ENCODE data around the gene CELF4.

CELF4 gene

DNA sequence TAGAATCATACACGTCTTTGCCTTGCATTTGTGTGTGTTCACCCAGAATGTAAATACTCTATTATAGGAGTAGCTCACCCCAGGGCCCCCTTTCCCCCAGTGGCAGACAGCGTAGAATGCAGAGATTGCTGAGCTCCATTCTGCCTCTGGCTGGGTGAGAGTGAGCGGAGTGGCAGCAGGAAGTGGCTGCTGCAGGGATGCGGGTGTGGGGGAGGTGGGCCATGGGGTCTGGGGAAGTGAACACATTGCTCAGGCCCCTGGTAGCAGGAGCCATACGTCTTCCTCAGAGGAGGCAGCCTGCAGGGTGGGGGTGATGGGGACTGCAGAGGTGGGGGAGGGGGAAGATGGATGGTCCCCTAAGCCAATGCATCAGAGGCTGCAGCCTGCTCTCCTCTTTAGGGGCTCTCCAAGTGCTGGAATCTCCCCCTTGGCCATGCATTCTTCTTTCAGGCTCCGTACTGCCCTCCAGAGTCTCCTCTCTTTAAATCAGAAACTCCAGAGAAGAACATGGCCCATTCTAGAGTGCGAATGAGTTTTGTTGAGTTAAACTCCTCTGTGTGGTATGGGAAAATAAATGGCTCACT is 72.2 kb downstream of the CELF4 start:
- H3K27ac ChIP-seq (ENCODE audit: low read depth, low read length): no peak overlapping the region
- H3K9me3 ChIP-seq (ENCODE audit: control insufficient read depth in 5 of 5, low read length in 5 of 5): no peaks in the 10 kb centered on the region
- H3K9ac ChIP-seq (ENCODE audit: low read length in 5 of 5): no peak overlapping the region

GRCh38 chr18:37492952-37493351 is 72.6 kb downstream of the CELF4 start:
- H3K9me3 ChIP-seq (ENCODE audit: control insufficient read depth in 5 of 5, low read length in 5 of 5): no peaks in the 10 kb centered on the region
- H3K27me3 ChIP-seq (ENCODE audit: control insufficient read depth in 5 of 5, insufficient read depth in 4 of 5, low read length in 5 of 5): peaks cover 19 to 36% (median 30%) of the 10 kb centered on the region in 5 donors
- H3K4me1 ChIP-seq (ENCODE audit: control insufficient read depth in 5 of 5, insufficient read depth in 5 of 5, low read length in 5 of 5): no peaks in the 10 kb centered on the region
- no peaks in the 10 kb centered on the region for H3K36me3 ChIP-seq (ENCODE audit: control insufficient read depth in 5 of 5, insufficient read depth in 5 of 5, low read length in 5 of 5)
- no peak overlapping the region for H3K27ac ChIP-seq (ENCODE audit: low read depth, low read length)
- no peak overlapping the region for H3K4me3 ChIP-seq (ENCODE audit: low read depth in 1 of 5, low read length in 5 of 5)
- H3K9ac ChIP-seq (ENCODE audit: low read length in 5 of 5): no peak overlapping the region

More for the DNA sequence above, 72.2 kb downstream of the CELF4 start:
- Histone ChIP-seq H3K4me1 (ENCODE audit: control insufficient read depth in 5 of 5, insufficient read depth in 5 of 5, low read length in 5 of 5) (no peaks in the 10 kb centered on the region), H3K4me3 (ENCODE audit: low read depth in 1 of 5, low read length in 5 of 5) (no peak overlapping the region), H3K27me3 (ENCODE audit: control insufficient read depth in 5 of 5, insufficient read depth in 4 of 5, low read length in 5 of 5) (peaks cover 14 to 33% (median 26%) of the 10 kb centered on the region in 5 donors), H3K36me3 (ENCODE audit: control insufficient read depth in 5 of 5, insufficient read depth in 5 of 5, low read length in 5 of 5) (no peaks in the 10 kb centered on the region)

DNA sequence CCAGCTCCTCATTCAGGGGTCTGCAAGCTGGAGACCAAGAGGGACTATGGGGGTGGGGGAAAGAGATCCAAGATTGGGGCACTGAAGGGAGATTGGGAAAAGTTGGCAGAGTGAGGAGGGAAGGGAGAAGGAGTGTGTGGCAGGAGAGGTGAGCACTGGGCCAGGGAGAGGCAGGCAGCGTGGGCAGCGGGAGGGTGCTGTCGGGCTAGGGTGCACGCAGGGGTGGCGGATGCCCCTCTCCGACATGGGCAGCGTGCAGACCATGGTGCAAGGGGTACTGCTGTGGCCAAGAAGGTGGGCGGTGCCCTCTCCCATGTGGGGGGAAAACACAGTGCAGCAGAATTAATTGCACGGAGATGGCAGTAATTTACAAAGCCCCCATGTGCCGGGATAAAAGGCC is 74.1 kb downstream of the CELF4 start:
- Histone ChIP-seq H3K4me1 (ENCODE audit: control insufficient read depth in 5 of 5, insufficient read depth in 5 of 5, low read length in 5 of 5) (no peaks in the 10 kb centered on the region), H3K27me3 (ENCODE audit: control insufficient read depth in 5 of 5, insufficient read depth in 4 of 5, low read length in 5 of 5) (peaks cover 30 to 48% (median 45%) of the 10 kb centered on the region in 5 donors), H3K4me3 (ENCODE audit: low read depth in 1 of 5, low read length in 5 of 5) (no peak overlapping the region), H3K9ac (ENCODE audit: low read length in 5 of 5) (no peak overlapping the region), H3K27ac (ENCODE audit: low read depth, low read length) (no peak overlapping the region), H3K36me3 (ENCODE audit: control insufficient read depth in 5 of 5, insufficient read depth in 5 of 5, low read length in 5 of 5) (no peaks in the 10 kb centered on the region), H3K9me3 (ENCODE audit: control insufficient read depth in 5 of 5, low read length in 5 of 5) (no peaks in the 10 kb centered on the region)

- Histone ChIP-seq H3K4me3 (ENCODE audit: low read depth in 1 of 5, low read length in 5 of 5) (no peak overlapping the region), H3K27me3 (ENCODE audit: control insufficient read depth in 5 of 5, insufficient read depth in 4 of 5, low read length in 5 of 5) (peaks cover 43 to 56% (median 54%) of the 10 kb centered on the region in 5 donors), H3K27ac (ENCODE audit: low read depth, low read length) (no peak overlapping the region)
These were observed 75.6 kb downstream of the CELF4 start for GRCh38 chr18:37489998-37490397.

DNA sequence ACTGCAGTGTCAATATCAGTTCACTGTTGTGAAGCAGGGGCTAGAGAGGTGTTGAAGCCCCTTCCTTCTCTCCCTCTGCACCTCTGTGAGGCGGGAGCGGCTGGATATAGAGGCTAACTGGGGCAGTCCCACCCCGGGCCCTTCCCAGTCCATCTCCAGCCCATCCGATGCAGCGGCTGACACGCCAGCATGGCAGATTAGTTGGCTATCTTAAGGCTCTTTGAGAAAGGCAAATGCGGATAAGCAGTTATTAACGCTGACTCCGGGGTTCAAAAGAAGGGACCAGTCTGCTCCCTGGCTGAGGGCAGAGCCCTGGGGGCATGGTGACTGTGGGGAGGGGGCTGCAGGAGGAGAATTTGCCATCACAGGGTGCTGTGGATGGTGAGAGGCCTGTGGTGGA is 76.6 kb downstream of the CELF4 start:
- Histone ChIP-seq H3K4me3 (ENCODE audit: low read depth in 1 of 5, low read length in 5 of 5) (no peak overlapping the region), H3K27me3 (ENCODE audit: control insufficient read depth in 5 of 5, insufficient read depth in 4 of 5, low read length in 5 of 5) (peaks cover 50 to 62% (median 52%) of the 10 kb centered on the region in 5 donors), H3K9me3 (ENCODE audit: control insufficient read depth in 5 of 5, low read length in 5 of 5) (no peaks in the 10 kb centered on the region), H3K4me1 (ENCODE audit: control insufficient read depth in 5 of 5, insufficient read depth in 5 of 5, low read length in 5 of 5) (peaks cover 0 to 7% (median 5%) of the 10 kb centered on the region in 5 donors), H3K36me3 (ENCODE audit: control insufficient read depth in 5 of 5, insufficient read depth in 5 of 5, low read length in 5 of 5) (no peaks in the 10 kb centered on the region), H3K27ac (ENCODE audit: low read depth, low read length) (no peak overlapping the region), H3K9ac (ENCODE audit: low read length in 5 of 5) (no peak overlapping the region)

More at GRCh38 chr18:37489998-37490397, 75.6 kb downstream of the CELF4 start:
- Histone ChIP-seq H3K9ac (ENCODE audit: low read length in 5 of 5) (no peak overlapping the region), H3K36me3 (ENCODE audit: control insufficient read depth in 5 of 5, insufficient read depth in 5 of 5, low read length in 5 of 5) (no peaks in the 10 kb centered on the region), H3K9me3 (ENCODE audit: control insufficient read depth in 5 of 5, low read length in 5 of 5) (no peaks in the 10 kb centered on the region), H3K4me1 (ENCODE audit: control insufficient read depth in 5 of 5, insufficient read depth in 5 of 5, low read length in 5 of 5) (peaks cover 0 to 7% (median 5%) of the 10 kb centered on the region in 5 donors)

DNA sequence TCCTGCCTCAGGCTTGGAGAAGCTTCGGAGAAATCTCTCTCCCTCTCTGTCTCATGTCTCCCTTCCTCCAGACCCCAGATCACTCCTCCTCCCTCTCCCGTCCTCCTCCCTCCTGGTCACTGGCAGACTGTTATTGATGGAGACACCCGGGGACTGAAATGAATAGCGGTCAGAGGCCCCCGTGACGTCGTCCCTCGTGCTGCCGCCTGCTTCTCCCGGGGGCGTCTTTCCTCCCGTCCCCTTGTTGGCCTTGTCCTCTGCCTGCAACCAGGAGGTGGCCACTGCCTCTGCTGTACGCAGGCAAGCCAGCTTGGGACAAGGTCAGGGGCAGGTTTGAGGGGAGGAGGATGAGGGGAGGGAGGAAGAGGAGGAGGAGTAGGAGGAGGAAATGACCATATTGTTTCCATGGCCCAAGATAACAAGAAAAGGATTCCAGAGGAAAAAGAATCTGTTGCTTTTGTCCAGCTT is 78.2 kb downstream of the CELF4 start:
- Histone ChIP-seq H3K36me3 (ENCODE audit: control insufficient read depth in 5 of 5, insufficient read depth in 5 of 5, low read length in 5 of 5) (no peaks in the 10 kb centered on the region), H3K9me3 (ENCODE audit: control insufficient read depth in 5 of 5, low read length in 5 of 5) (no peaks in the 10 kb centered on the region), H3K9ac (ENCODE audit: low read length in 5 of 5) (no peak overlapping the region), H3K27me3 (ENCODE audit: control insufficient read depth in 5 of 5, insufficient read depth in 4 of 5, low read length in 5 of 5) (peaks cover 48 to 63% (median 60%) of the 10 kb centered on the region in 5 donors), H3K4me1 (ENCODE audit: control insufficient read depth in 5 of 5, insufficient read depth in 5 of 5, low read length in 5 of 5) (peaks cover 0 to 7% (median 5%) of the 10 kb centered on the region in 5 donors), H3K27ac (ENCODE audit: low read depth, low read length) (no peak overlapping the region), H3K4me3 (ENCODE audit: low read depth in 1 of 5, low read length in 5 of 5) (no peak overlapping the region)

- Histone ChIP-seq H3K9me3 (ENCODE audit: control insufficient read depth in 5 of 5, low read length in 5 of 5) (no peaks in the 10 kb centered on the region), H3K4me1 (ENCODE audit: control insufficient read depth in 5 of 5, insufficient read depth in 5 of 5, low read length in 5 of 5) (peaks cover 0 to 7% (median 5%) of the 10 kb centered on the region in 5 donors), H3K27me3 (ENCODE audit: control insufficient read depth in 5 of 5, insufficient read depth in 4 of 5, low read length in 5 of 5) (peaks cover 51 to 63% (median 60%) of the 10 kb centered on the region in 5 donors), H3K9ac (ENCODE audit: low read length in 5 of 5) (no peak overlapping the region), H3K36me3 (ENCODE audit: control insufficient read depth in 5 of 5, insufficient read depth in 5 of 5, low read length in 5 of 5) (no peaks in the 10 kb centered on the region), H3K27ac (ENCODE audit: low read depth, low read length) (no peak overlapping the region), H3K4me3 (ENCODE audit: low read depth in 1 of 5, low read length in 5 of 5) (no peak overlapping the region)
These were observed 78.8 kb downstream of the CELF4 start for GRCh38 chr18:37486848-37487247.

GRCh38 chr18:37484983-37485834 is 80.4 kb downstream of the CELF4 start:
- H3K27ac ChIP-seq (ENCODE audit: low read depth, low read length): no peak overlapping the region
- H3K9me3 ChIP-seq (ENCODE audit: control insufficient read depth in 5 of 5, low read length in 5 of 5): no peaks in the 10 kb centered on the region
- no peaks in the 10 kb centered on the region for H3K36me3 ChIP-seq (ENCODE audit: control insufficient read depth in 5 of 5, insufficient read depth in 5 of 5, low read length in 5 of 5)
- peaks cover 46 to 57% (median 46%) of the 10 kb centered on the region in 5 donors for H3K27me3 ChIP-seq (ENCODE audit: control insufficient read depth in 5 of 5, insufficient read depth in 4 of 5, low read length in 5 of 5)
- H3K9ac ChIP-seq (ENCODE audit: low read length in 5 of 5): no peak overlapping the region
- peaks cover 0 to 7% (median 5%) of the 10 kb centered on the region in 5 donors for H3K4me1 ChIP-seq (ENCODE audit: control insufficient read depth in 5 of 5, insufficient read depth in 5 of 5, low read length in 5 of 5)
- peak overlapping the region in 2 of 5 donors; percentile 9 to 10 for H3K4me3 ChIP-seq (ENCODE audit: low read depth in 1 of 5, low read length in 5 of 5)

GRCh38 chr18:37483984-37484819 is 81.4 kb downstream of the CELF4 start:
- Histone ChIP-seq H3K27me3 (ENCODE audit: control insufficient read depth in 5 of 5, insufficient read depth in 4 of 5, low read length in 5 of 5) (peaks cover 39 to 56% (median 41%) of the 10 kb centered on the region in 5 donors), H3K9me3 (ENCODE audit: control insufficient read depth in 5 of 5, low read length in 5 of 5) (no peaks in the 10 kb centered on the region), H3K4me1 (ENCODE audit: control insufficient read depth in 5 of 5, insufficient read depth in 5 of 5, low read length in 5 of 5) (peaks cover 0 to 7% (median 5%) of the 10 kb centered on the region in 5 donors), H3K9ac (ENCODE audit: low read length in 5 of 5) (no peak overlapping the region), H3K36me3 (ENCODE audit: control insufficient read depth in 5 of 5, insufficient read depth in 5 of 5, low read length in 5 of 5) (no peaks in the 10 kb centered on the region), H3K4me3 (ENCODE audit: low read depth in 1 of 5, low read length in 5 of 5) (no peak overlapping the region), H3K27ac (ENCODE audit: low read depth, low read length) (no peak overlapping the region)

Measured in subcutaneous abdominal adipose tissue (tissue), 5 donors.